ENCODE data around the gene SPA17. TPM values are rescaled to one million over a fixed set of nuclear protein-coding genes. Genes with fewer than 3 reads are reported as not detected.

Gene SPA17
- total and polyA plus RNA-seq, 9 of the 15 experiments (the other 6 are each of a cell fraction or from before 2014, with no cell fraction given) = 6.0 to 19.5 (median 12.6) TPM

- TF ChIP-seq, protein P1, sequence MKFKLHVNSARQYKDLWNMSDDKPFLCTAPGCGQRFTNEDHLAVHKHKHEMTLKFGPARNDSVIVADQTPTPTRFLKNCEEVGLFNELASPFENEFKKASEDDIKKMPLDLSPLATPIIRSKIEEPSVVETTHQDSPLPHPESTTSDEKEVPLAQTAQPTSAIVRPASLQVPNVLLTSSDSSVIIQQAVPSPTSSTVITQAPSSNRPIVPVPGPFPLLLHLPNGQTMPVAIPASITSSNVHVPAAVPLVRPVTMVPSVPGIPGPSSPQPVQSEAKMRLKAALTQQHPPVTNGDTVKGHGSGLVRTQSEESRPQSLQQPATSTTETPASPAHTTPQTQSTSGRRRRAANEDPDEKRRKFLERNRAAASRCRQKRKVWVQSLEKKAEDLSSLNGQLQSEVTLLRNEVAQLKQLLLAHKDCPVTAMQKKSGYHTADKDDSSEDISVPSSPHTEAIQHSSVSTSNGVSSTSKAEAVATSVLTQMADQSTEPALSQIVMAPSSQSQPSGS (CRISPR knock-in tag; IDR thresholded peaks at IDR 0.05) = no peak
- TF ChIP-seq, protein P2, sequence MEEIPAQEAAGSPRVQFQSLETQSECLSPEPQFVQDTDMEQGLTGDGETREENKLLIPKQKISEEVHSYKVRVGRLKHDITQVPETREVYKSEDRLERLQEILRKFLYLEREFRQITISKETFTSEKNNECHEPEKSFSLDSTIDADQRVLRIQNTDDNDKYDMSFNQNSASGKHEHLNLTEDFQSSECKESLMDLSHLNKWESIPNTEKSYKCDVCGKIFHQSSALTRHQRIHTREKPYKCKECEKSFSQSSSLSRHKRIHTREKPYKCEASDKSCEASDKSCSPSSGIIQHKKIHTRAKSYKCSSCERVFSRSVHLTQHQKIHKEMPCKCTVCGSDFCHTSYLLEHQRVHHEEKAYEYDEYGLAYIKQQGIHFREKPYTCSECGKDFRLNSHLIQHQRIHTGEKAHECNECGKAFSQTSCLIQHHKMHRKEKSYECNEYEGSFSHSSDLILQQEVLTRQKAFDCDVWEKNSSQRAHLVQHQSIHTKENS (CRISPR knock-in tag; IDR thresholded peaks at IDR 0.05) = no peak
- peak; percentile 59 for TF ChIP-seq CBFA2T2 (conservative IDR thresholded peaks at IDR 0.05)
- TF ChIP-seq TAL1 (IDR thresholded peaks at IDR 0.05) = peak; percentile 55; the same call in 1 of the 2 replicates
- 0 out of 2 replicates have a peak, but pooled peaks have one; percentile 22 for TF ChIP-seq EP300 (IDR thresholded peaks at IDR 0.05; ENCODE audit: low read length)
- TF ChIP-seq ETV6 (IDR thresholded peaks at IDR 0.05; ENCODE audit: borderline replicate concordance in 1 of 2, low read depth in 2 of 2, low read length in 1 of 2) = no peak
- TF ChIP-seq ETV6 (CRISPR knock-in tag; IDR thresholded peaks at IDR 0.05; ENCODE audit: borderline replicate concordance) = no peak
- no peak for TF ChIP-seq USF2 (CRISPR knock-in tag; IDR thresholded peaks at IDR 0.05)
- TF ChIP-seq RCOR1 (IDR thresholded peaks at IDR 0.05; ENCODE audit: borderline replicate concordance in 1 of 2, low read depth in 2 of 2, low read length in 2 of 2) = peak in 1 of 2 experiments; percentile 22; a peak in 1 of 4 replicates
- TF ChIP-seq NCOR1 (IDR thresholded peaks at IDR 0.05) = peak; percentile 39; the same call in 1 of the 2 replicates
- no peak for TF ChIP-seq ZNF143 (CRISPR knock-in tag; IDR thresholded peaks at IDR 0.05)
- TF ChIP-seq TCF3 (CRISPR knock-in tag; IDR thresholded peaks at IDR 0.05) = peak; percentile 52
- TF ChIP-seq ZNF23 (CRISPR knock-in tag; IDR thresholded peaks at IDR 0.05) = no peak
Observed at GRCh38 chr11:124638500-124638899, 35.2 kb upstream of the SPA17 start (continued).

Data from K562 (cell line).